K562 (cell line): ENCODE data around the gene NEDD4L. TPM values are rescaled to one million over a fixed set of nuclear protein-coding genes. Genes with fewer than 3 reads are reported as not detected.

ENCODE experiments used
- BDP1 ChIP-seq: IDR thresholded peaks from 3 replicates; pipeline ENCODE4 v1.6.1; 2011; ENCODE audit not compliant: insufficient read length, insufficient read depth
- HDAC6 ChIP-seq: IDR thresholded peaks from 2 replicates; pipeline ENCODE4 v1.6.1; 2012; ENCODE audit warnings: low read depth, mild to moderate bottlenecking, control low read depth, inconsistent platforms, low read length, moderate library complexity
- PRPF4 ChIP-seq: fragments of 200-400 bp; formaldehyde crosslinking; IDR thresholded peaks from one replicate; pipeline ENCODE4 v1.6.1; 2017; ENCODE audit warnings: low read length, low read depth, mild to moderate bottlenecking; ENCODE audit not compliant: insufficient read depth, poor library complexity, severe bottlenecking
- ZNF143 ChIP-seq: sonication (generic); formaldehyde crosslinking; IDR thresholded peaks from 2 replicates; pipeline ENCODE4 v1.9.0; 2022; ENCODE audit warnings: mild to moderate bottlenecking, missing genetic modification reagents
- polyA plus RNA-seq, 8 experiments: library from polyadenylated mRNA; depleted of rRNA in 4 of 8; stranded (reverse) in 5 of 8; unstranded in 3 of 8; fragments of >200 nt; fragmentation: Nextera tagmentation in 2 of 8; fragmentation: Illumina TruSeq in 1 of 8; extraction: Ambion mirVana in 2 of 8; extraction: Trizol in 1 of 8; gene quantifications; 2 replicates each; pipeline versions ENCODE4 v1.2.1 to v1.2.3, GENCODE V29; 2011 to 2014; ENCODE audit warnings: inconsistent platforms in 1 of 8, missing spikeins in 1 of 8
- total RNA-seq, 7 experiments: library from RNA; depleted of rRNA in 6 of 7; stranded (reverse); fragments of >200 nt in 6 of 7; fragmentation: Illumina TruSeq in 2 of 7; extraction: Trizol in 2 of 7; gene quantifications; 2 replicates each; pipeline versions ENCODE4 v1.2.1 to v1.2.3, GENCODE V29; 2011 to 2021; ENCODE audit warnings: low replicate concordance in 1 of 7
- TF ChIP-seq, protein P1 (sequence below): fragments of 450-650 bp; formaldehyde crosslinking; IDR thresholded peaks from 2 replicates; pipeline ENCODE4 v1.4.0; 2022; ENCODE audit warnings: mild to moderate bottlenecking, moderate library complexity
- TF ChIP-seq, protein P2 (sequence below): fragments of 150-350 bp; conservative IDR thresholded peaks from 2 replicates; pipeline ENCODE4 v1.6.1; 2014; ENCODE audit warnings: low read length

Gene NEDD4L
- total and polyA plus RNA-seq, 9 of the 15 experiments (the other 6 are each of a cell fraction or from before 2014, with no cell fraction given), result 8.1 to 33.4 (median 19.9) TPM

DNA sequence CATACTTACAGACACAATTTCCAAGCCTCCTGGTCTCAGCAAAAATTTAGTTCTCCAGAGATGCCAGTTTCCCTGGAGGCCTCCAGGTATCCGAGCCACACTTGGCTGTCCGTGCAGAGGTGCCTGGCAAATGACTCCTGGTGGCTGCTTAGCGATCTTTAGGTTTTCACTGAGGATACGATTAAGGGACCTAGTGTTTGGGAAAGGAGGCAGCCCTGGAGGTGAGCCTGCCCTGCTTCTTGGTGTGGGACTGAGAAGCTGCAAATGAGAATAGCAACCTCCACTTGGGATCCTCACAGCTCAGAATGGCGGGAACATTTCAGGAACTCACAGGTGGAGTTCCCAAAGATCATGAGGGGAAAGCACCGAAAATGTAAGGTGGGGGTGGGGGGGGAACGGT lies 367.3 kb downstream of the NEDD4L start (continued):
- TF ChIP-seq ZNF143 (CRISPR knock-in tag), result no peak
- TF ChIP-seq, protein P1, sequence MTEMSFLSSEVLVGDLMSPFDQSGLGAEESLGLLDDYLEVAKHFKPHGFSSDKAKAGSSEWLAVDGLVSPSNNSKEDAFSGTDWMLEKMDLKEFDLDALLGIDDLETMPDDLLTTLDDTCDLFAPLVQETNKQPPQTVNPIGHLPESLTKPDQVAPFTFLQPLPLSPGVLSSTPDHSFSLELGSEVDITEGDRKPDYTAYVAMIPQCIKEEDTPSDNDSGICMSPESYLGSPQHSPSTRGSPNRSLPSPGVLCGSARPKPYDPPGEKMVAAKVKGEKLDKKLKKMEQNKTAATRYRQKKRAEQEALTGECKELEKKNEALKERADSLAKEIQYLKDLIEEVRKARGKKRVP (CRISPR knock-in tag), result no peak
- no peak for TF ChIP-seq PRPF4
- TF ChIP-seq BDP1, result no peak
- TF ChIP-seq, protein P2, sequence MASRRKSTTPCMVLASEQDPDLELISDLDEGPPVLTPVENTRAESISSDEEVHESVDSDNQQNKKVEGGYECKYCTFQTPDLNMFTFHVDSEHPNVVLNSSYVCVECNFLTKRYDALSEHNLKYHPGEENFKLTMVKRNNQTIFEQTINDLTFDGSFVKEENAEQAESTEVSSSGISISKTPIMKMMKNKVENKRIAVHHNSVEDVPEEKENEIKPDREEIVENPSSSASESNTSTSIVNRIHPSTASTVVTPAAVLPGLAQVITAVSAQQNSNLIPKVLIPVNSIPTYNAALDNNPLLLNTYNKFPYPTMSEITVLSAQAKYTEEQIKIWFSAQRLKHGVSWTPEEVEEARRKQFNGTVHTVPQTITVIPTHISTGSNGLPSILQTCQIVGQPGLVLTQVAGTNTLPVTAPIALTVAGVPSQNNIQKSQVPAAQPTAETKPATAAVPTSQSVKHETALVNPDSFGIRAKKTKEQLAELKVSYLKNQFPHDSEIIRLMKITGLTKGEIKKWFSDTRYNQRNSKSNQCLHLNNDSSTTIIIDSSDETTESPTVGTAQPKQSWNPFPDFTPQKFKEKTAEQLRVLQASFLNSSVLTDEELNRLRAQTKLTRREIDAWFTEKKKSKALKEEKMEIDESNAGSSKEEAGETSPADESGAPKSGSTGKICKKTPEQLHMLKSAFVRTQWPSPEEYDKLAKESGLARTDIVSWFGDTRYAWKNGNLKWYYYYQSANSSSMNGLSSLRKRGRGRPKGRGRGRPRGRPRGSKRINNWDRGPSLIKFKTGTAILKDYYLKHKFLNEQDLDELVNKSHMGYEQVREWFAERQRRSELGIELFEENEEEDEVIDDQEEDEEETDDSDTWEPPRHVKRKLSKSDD, result no peak
- no peak for TF ChIP-seq HDAC6
